Choroid plexus epithelial cell (primary cell): ENCODE data around the gene TBC1D22A.
A peak's percentile ranks its signal among the peaks of the same experiment; 100 is the strongest.

Source experiments
- DNase-seq: peaks from one replicate; pipeline ENCODE4 v3.0.0-alpha.2; 2010; ENCODE audit warnings: low read depth
- H3K4me3 ChIP-seq: 2 replicates; pipeline ENCODE4 v1.5.1; 2011; ENCODE audit warnings: low read depth, mild to moderate bottlenecking, control low read depth, low read length, moderate library complexity
- CTCF ChIP-seq: conservative IDR thresholded peaks from 2 replicates; pipeline ENCODE4 v1.5.1; 2011; ENCODE audit warnings: low read depth, mild to moderate bottlenecking, control low read depth, inconsistent platforms, low read length, moderate library complexity

TBC1D22A gene

DNA sequence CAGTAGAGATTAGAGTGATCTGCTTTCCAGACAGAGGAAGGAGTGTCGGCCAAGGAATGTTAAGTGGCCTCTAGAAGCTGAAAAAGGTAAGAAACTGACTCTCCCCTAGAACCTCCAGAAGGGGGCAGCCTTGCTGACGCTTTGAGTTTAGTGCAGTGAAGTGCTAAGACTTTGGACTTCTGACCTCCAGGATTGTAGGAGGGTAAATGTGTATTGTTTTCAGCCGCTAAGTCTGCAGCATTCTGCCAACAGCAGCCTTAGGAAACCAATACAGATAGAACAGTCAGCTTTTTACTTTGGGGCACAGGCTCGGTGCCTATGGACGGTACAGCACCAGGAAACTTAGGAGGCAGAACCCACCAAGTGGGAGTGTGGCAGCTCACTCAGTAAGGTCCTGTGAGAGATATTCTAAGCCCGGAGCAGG, 3.6 kb upstream of the TBC1D22A start:
- peak; percentile 88 for DNase-seq
- H3K4me3 ChIP-seq: no peak overlapping the region
- peak; percentile 95 for TF ChIP-seq CTCF

- no peak for TF ChIP-seq CTCF
- H3K4me3 ChIP-seq: no peak overlapping the region
- DNase-seq: no peak
These were observed 1.4 kb upstream of the TBC1D22A start for GRCh38 chr22:46761017-46761416.

DNA sequence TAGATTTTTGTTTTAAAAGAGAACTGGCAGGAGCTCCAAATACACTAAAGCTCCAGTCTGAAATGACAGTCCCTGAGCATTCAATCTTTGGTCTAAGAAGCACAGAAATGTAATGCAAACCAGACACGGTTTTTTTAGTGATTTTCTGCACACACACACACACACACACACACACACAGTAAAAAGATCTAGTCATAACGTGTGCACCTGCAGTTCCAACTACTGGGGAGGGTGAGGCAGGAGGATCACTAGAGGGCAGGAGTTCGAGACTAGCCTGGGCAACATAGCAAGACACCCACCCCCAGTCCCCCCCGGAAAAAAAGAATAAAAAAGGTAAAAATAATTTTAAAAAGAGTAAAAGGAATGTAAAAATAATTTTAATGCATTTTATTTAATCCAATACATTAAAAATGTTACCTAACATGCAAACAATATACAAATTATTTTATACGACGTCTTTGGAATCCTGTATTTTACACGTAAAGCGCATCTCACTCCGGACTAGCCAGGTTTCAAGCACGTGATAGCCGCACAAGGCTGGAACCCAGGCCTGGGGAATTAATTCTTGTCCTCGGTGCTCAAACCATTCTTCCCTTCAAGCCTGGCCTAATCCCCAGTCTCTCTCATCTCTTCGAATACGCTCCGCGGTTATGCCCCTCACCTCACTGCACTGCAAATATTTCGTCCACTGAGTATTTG, 762 bp upstream of the TBC1D22A start:
- no peak for TF ChIP-seq CTCF
- no peak for DNase-seq
- peak overlapping the region; percentile 94 for H3K4me3 ChIP-seq

DNA sequence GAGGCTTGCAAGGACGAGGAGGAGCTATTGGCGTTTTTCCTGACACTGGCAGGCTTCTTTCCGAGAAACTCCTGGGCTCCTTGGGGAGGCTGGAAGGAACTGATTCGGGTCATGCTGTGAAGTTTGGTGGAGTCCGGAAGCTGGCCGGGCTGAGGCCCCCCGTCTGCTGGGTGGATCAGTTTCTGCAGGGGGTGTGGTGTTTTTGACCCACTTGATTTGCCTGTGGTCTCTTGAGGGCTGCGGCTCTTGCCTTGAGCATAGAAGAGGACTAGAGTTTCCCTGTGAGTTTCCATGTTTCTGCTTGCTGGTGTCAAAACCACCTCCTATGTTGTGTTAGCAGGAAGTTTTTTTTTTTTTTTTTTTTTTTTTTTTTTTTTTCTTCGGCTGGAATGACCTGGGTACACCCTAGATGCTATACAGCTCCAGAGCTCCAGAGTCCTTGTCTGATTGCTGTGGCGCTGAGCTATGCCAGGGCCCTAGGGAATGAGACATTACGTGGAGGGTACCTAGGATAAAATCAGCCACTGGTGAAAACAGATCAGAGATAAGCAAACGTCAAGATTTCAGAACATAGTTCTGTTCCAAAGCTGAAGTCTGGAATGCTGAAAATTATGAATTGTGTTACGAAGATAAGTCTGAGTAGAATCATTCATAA, 728 bp downstream of the TBC1D22A start:
- peak; percentile 93 for DNase-seq
- peak overlapping the region; percentile 94 for H3K4me3 ChIP-seq
- no peak for TF ChIP-seq CTCF

GRCh38 chr22:46764140-46764680, 1.8 kb downstream of the TBC1D22A start:
- no peak for DNase-seq
- H3K4me3 ChIP-seq: peak overlapping the region; percentile 10
- TF ChIP-seq CTCF: no peak

DNA sequence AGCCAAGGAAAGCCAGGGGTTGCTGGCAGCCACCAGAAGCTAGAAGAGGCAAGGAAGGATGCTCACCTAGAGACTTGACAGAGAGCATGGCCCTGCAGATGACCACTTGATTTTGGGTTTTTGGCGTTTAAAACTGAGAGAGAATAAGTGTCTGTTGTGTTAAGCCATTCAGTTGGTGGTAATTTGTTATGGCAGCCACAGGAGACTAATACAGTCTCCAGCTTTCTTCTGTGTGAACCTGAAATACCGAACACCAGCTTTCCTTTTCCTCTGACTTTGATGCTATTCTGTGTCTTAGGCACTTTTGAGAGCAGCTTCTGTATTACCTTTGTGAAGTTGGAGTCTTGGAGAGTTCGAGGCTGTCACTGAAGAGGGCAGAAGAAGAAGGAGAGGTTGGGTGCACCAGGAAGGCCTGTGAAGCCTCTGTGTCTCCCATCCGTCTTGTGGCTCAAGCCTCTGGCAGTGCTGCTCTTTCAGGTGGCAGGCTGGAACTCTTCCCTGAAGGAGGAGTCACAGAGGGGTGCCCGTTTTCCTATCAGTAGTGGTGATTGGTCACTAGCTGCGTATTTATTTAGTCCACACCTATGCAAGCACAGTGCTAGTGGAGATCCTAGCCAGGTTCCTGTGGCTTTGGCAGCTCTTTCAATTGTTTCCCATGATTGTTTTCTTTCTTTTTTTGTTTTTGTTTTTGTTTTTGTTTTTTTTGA, 2.5 kb downstream of the TBC1D22A start:
- no peak for DNase-seq
- H3K4me3 ChIP-seq: no peak overlapping the region
- TF ChIP-seq CTCF: no peak
